ENCODE measurements around the gene WDR46.
"Not testable (repeated sequence)": the region's sequence is repeated elsewhere in the genome, so short reads cannot be mapped to it uniquely, and the experiment has no call there.

WDR46 gene

GRCh38 chr6:33285214-33285613 lies 3.8 kb downstream of the WDR46 start:
- not testable (repeated sequence) for DNase-seq

GRCh38 chr6:33280539-33280938 lies 8.5 kb downstream of the WDR46 start:
- DNase-seq, result no peak

GRCh38 chr6:33279971-33280511 lies 9.0 kb downstream of the WDR46 start:
- peak; percentile 19 for DNase-seq

- no peak for DNase-seq
These were observed 9.8 kb downstream of the WDR46 start for GRCh38 chr6:33279257-33279695.

- DNase-seq, result no peak
These were observed 10.2 kb downstream of the WDR46 start for GRCh38 chr6:33278810-33279209.

- no peak for DNase-seq
These were observed 10.7 kb downstream of the WDR46 start for GRCh38 chr6:33278392-33278741.

GRCh38 chr6:33277663-33278391 lies 11.2 kb downstream of the WDR46 start:
- no peak for DNase-seq

GRCh38 chr6:33276864-33277662 lies 12.0 kb downstream of the WDR46 start, which contains the start of gene B3GALT4:
TSS of gene B3GALT4 (plus strand) at chr6:33277123. CDS start at chr6:33277420, 297 bp downstream.
- DNase-seq, result peak; percentile 66

GRCh38 chr6:33276581-33276863 lies 12.5 kb downstream of the WDR46 start:
- no peak for DNase-seq

- DNase-seq, result not testable (repeated sequence)
These were observed 13.1 kb downstream of the WDR46 start for GRCh38 chr6:33275795-33276580.

GRCh38 chr6:33273924-33274902 lies 14.8 kb downstream of the WDR46 start:
- no peak for DNase-seq

- no peak for DNase-seq
These were observed 15.7 kb downstream of the WDR46 start for GRCh38 chr6:33273129-33273923.

GRCh38 chr6:33272275-33273128 lies 16.5 kb downstream of the WDR46 start:
- no peak for DNase-seq

- DNase-seq, result peak; percentile 97
These were observed 17.4 kb downstream of the WDR46 start, which contains the start of the genes RPS18 and VPS52 for GRCh38 chr6:33271468-33272274. TSS of gene RPS18 (plus strand) at chr6:33272075. CDS start at chr6:33272120, 45 bp downstream. TSS of gene VPS52 (minus strand) at chr6:33271876. CDS start at chr6:33271675, 201 bp downstream.

- peak; percentile 61 for DNase-seq
These were observed 17.9 kb downstream of the WDR46 start for GRCh38 chr6:33271117-33271467.

GRCh38 chr6:33264015-33264414 lies 25.0 kb downstream of the WDR46 start:
- no peak for DNase-seq

GRCh38 chr6:33262490-33262889 lies 26.5 kb downstream of the WDR46 start:
- not testable (repeated sequence) for DNase-seq

- no peak for DNase-seq
These were observed 30.0 kb downstream of the WDR46 start for GRCh38 chr6:33259032-33259431.

GRCh38 chr6:33254591-33254990 lies 34.4 kb downstream of the WDR46 start:
- no peak for DNase-seq
